ENCODE data around the gene ASIC4.

ASIC4 gene

GRCh38 chr2:219521066-219521880 is 7.0 kb downstream of the ASIC4 start:
- Histone ChIP-seq H3K4me3 (ENCODE audit: severe bottlenecking) (no peak overlapping the region), H3K27ac (ENCODE audit: poor library complexity, severe bottlenecking) (no peak overlapping the region), H3K27me3 (ENCODE audit: insufficient read depth, poor library complexity, severe bottlenecking) (peaks cover 4% of the 10 kb centered on the region), H3K36me3 (ENCODE audit: low read depth) (no peaks in the 10 kb centered on the region), H3K9me3 (ENCODE audit: severe bottlenecking) (no peaks in the 10 kb centered on the region), H3K4me1 (ENCODE audit: insufficient read depth, poor library complexity, severe bottlenecking) (peaks cover 4% of the 10 kb centered on the region)
- peak; percentile 47; the same call in 2 of the 3 replicates for ATAC-seq (ENCODE audit: low read depth)
- DNase-seq (ENCODE audit: low spot score) = no peak
- TF ChIP-seq CTCF (IDR thresholded peaks at IDR 0.05; ENCODE audit: poor library complexity, severe bottlenecking) = peak; percentile 49

GRCh38 chr2:219522111-219523030 is 8.1 kb downstream of the ASIC4 start:
- no peak for DNase-seq (ENCODE audit: low spot score)

GRCh38 chr2:219523031-219523671 is 8.9 kb downstream of the ASIC4 start:
- Histone ChIP-seq H3K36me3 (ENCODE audit: low read depth) (no peaks in the 10 kb centered on the region), H3K27me3 (ENCODE audit: insufficient read depth, poor library complexity, severe bottlenecking) (peaks cover 9% of the 10 kb centered on the region), H3K4me1 (ENCODE audit: insufficient read depth, poor library complexity, severe bottlenecking) (peaks cover 4% of the 10 kb centered on the region), H3K27ac (ENCODE audit: poor library complexity, severe bottlenecking) (no peak overlapping the region), H3K4me3 (ENCODE audit: severe bottlenecking) (no peak overlapping the region), H3K9me3 (ENCODE audit: severe bottlenecking) (no peaks in the 10 kb centered on the region)
- no peak for TF ChIP-seq CTCF (IDR thresholded peaks at IDR 0.05; ENCODE audit: poor library complexity, severe bottlenecking)
- DNase-seq (ENCODE audit: low spot score) (no peak), ATAC-seq (ENCODE audit: low read depth) (no peak)

More at GRCh38 chr2:219522111-219523030, 8.1 kb downstream of the ASIC4 start:
- Histone ChIP-seq H3K36me3 (ENCODE audit: low read depth) (no peaks in the 10 kb centered on the region), H3K4me3 (ENCODE audit: severe bottlenecking) (no peak overlapping the region), H3K27ac (ENCODE audit: poor library complexity, severe bottlenecking) (no peak overlapping the region), H3K9me3 (ENCODE audit: severe bottlenecking) (no peaks in the 10 kb centered on the region), H3K27me3 (ENCODE audit: insufficient read depth, poor library complexity, severe bottlenecking) (peaks cover 2% of the 10 kb centered on the region), H3K4me1 (ENCODE audit: insufficient read depth, poor library complexity, severe bottlenecking) (peaks cover 4% of the 10 kb centered on the region)
- ATAC-seq (ENCODE audit: low read depth) = peak; percentile 67
- TF ChIP-seq CTCF (IDR thresholded peaks at IDR 0.05; ENCODE audit: poor library complexity, severe bottlenecking) = no peak

GRCh38 chr2:219524817-219525216 is 10.5 kb downstream of the ASIC4 start:
- ATAC-seq (ENCODE audit: low read depth) (no peak), DNase-seq (ENCODE audit: low spot score) (no peak)
- H3K4me3 ChIP-seq (ENCODE audit: severe bottlenecking) = no peak overlapping the region
- H3K4me1 ChIP-seq (ENCODE audit: insufficient read depth, poor library complexity, severe bottlenecking) = peaks cover 4% of the 10 kb centered on the region
- H3K27me3 ChIP-seq (ENCODE audit: insufficient read depth, poor library complexity, severe bottlenecking) = peaks cover 19% of the 10 kb centered on the region
- no peaks in the 10 kb centered on the region for H3K36me3 ChIP-seq (ENCODE audit: low read depth)
- no peak for TF ChIP-seq CTCF (IDR thresholded peaks at IDR 0.05; ENCODE audit: poor library complexity, severe bottlenecking)
- H3K27ac ChIP-seq (ENCODE audit: poor library complexity, severe bottlenecking) = no peak overlapping the region
- H3K9me3 ChIP-seq (ENCODE audit: severe bottlenecking) = no peaks in the 10 kb centered on the region

All from RWPE2 (cell line).